Kidney epithelial cell (primary cell): ENCODE results near the gene SIX3. TPM values are rescaled to one million over a fixed set of nuclear protein-coding genes. Genes with fewer than 3 reads are reported as not detected.

Experiments
- DNase-seq: peaks from one replicate; pipeline ENCODE4 v3.0.0-alpha.2; 2010; ENCODE audit warnings: low read depth
- H3K27me3 ChIP-seq: 2 replicates; pipeline ENCODE4 v1.6.0; 2011; ENCODE audit warnings: low read length; ENCODE audit not compliant: control insufficient read depth, insufficient read depth
- H3K36me3 ChIP-seq: 2 replicates; pipeline ENCODE4 v1.5.1; 2011; ENCODE audit warnings: low read length; ENCODE audit not compliant: control insufficient read depth, insufficient read depth
- H3K4me3 ChIP-seq: 2 replicates; pipeline ENCODE4 v1.5.1; 2011; ENCODE audit warnings: low read depth, mild to moderate bottlenecking, control low read depth, low read length
- total RNA-seq: library from RNA; depleted of rRNA; stranded (reverse); fragments of >200 nt; gene quantifications from 2 replicates; pipeline ENCODE4 v1.2.3, GENCODE V29; 2015
- TF ChIP-seq, protein P1 (sequence below): IDR thresholded peaks from 2 replicates; pipeline ENCODE4 v1.5.1; 2011; ENCODE audit warnings: mild to moderate bottlenecking, moderate library complexity, low read length, control low read depth, inconsistent platforms; ENCODE audit not compliant: insufficient read depth, poor library complexity, severe bottlenecking

Gene SIX3
- total RNA-seq, 1 donor from 2014 or later: not detected

DNA sequence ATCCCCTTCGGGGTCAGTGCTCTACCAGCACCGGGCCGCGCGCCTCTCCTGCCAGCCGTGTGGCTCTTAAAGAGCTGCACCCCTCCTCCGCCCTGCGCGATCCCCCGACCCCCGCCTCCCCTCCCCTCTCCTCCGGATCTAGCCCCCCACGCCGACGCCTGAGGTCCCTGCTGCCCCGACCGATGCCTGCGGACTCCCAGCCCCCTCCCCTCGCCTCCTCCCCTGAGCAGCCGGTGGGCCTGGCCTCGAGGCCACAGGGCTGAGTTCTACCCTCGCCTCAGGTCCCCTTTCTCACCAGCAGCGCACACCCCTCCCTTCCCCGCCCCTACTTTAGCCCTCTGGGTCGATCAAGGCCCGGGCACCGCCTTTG lies 5.8 kb upstream of the SIX3 start:
- no peak overlapping the region for H3K4me3 ChIP-seq
- no peaks in the 10 kb centered on the region for H3K36me3 ChIP-seq
- TF ChIP-seq, protein P1, sequence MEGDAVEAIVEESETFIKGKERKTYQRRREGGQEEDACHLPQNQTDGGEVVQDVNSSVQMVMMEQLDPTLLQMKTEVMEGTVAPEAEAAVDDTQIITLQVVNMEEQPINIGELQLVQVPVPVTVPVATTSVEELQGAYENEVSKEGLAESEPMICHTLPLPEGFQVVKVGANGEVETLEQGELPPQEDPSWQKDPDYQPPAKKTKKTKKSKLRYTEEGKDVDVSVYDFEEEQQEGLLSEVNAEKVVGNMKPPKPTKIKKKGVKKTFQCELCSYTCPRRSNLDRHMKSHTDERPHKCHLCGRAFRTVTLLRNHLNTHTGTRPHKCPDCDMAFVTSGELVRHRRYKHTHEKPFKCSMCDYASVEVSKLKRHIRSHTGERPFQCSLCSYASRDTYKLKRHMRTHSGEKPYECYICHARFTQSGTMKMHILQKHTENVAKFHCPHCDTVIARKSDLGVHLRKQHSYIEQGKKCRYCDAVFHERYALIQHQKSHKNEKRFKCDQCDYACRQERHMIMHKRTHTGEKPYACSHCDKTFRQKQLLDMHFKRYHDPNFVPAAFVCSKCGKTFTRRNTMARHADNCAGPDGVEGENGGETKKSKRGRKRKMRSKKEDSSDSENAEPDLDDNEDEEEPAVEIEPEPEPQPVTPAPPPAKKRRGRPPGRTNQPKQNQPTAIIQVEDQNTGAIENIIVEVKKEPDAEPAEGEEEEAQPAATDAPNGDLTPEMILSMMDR: no peak
- no peak for DNase-seq
- H3K27me3 ChIP-seq: peaks cover 98% of the 10 kb centered on the region

DNA sequence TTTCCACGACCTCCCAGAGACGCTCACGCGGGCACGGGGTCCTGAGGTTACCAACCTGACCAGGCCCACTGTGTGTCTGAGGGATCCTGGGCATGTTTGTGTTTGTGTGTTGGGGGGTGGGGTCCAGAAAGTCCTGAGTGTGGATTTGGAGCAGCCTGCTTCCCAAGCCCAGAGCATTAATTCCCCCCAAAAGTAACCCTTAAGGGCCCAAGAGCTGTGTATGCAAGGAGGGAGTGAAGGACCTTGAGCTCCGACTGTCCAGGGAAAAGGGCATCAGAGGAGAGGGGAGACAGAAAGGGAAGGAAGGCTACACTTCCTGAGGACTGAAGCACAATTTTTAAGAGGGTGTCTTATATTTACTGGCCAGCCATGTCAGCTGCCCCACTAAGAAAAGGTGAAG lies 5.2 kb upstream of the SIX3 start:
- no peak for DNase-seq
- Histone ChIP-seq H3K27me3 (peaks cover 98% of the 10 kb centered on the region), H3K36me3 (no peaks in the 10 kb centered on the region), H3K4me3 (no peak overlapping the region)
- TF ChIP-seq, protein P1: no peak

DNA sequence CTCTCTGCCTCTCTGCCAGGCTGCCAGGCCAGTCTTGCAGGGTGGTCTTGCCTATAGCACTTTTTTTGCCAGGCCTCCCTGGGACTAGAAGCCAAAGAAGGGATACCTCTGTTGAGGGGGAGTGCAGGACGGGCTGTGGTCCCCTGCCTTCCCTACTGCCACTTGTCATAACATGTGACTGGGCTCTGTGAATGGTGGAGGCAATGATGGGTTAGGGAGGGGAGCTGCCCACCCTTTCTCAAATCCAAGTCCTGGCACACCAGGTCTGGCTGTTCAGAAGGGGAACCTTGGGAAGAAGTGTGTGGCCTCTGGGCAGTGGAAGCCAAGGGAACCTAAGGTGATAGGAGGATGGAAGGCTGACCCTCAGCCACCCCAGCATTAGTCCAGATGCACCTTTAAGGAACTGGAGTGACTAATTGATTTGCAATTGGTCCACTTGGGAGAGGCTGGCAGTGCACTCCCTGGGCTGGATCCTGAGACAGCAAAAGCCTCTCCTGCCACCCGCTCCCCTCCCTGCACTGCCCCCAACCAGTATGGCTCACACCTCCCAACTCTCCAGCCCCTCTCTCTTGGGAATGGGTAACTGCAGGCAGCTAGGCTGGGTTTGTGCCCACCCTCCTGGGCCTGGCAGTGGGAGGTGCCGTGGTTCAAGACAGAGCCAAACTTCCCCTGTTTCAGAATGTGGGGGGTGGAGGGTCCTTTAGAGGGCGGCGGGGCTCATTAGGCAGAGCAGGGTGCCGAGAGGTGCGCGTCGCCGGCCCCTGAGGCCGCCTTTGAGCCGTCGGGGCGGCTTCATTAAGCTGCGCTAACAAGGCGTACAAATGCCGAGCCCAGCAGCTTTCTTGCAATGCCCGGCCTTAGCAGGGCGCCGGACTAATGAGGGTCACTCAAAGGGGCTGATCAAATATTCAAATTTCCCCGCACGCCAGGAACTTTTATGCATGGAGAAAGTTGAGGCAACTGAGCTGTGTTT lies 4.5 kb upstream of the SIX3 start:
- peaks cover 98% of the 10 kb centered on the region for H3K27me3 ChIP-seq
- DNase-seq: no peak
- TF ChIP-seq, protein P1: no peak
- no peak overlapping the region for H3K4me3 ChIP-seq
- no peaks in the 10 kb centered on the region for H3K36me3 ChIP-seq

DNA sequence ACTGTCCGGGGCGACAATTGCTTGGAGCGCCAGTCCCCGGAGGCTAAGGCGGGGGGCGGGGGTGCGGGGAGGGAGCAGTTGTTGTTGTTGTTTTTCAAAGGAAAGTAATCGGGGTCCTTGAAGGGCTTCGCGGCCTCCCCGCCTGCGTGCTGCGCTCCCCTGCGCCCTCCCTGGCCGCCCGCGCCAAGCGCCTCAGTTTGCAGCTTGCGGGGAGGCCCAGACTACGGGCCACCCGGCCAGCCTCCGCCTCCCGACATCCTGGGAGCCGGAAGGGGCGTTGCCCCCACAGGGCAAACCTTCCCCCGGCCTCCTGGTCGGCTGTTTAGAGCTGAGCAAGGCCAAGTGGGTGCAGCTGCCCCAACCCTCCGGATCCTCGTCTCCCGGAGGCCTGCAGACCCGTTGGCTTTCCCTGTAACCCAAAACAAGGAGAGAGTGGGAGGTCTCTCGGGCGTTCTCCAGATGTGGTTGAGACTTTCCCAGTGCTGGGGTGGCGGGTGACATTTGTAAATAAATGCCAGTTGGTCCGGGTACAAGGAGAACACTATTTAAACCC lies 3.7 kb upstream of the SIX3 start:
- no peak overlapping the region for H3K4me3 ChIP-seq
- peaks cover 98% of the 10 kb centered on the region for H3K27me3 ChIP-seq

DNA sequence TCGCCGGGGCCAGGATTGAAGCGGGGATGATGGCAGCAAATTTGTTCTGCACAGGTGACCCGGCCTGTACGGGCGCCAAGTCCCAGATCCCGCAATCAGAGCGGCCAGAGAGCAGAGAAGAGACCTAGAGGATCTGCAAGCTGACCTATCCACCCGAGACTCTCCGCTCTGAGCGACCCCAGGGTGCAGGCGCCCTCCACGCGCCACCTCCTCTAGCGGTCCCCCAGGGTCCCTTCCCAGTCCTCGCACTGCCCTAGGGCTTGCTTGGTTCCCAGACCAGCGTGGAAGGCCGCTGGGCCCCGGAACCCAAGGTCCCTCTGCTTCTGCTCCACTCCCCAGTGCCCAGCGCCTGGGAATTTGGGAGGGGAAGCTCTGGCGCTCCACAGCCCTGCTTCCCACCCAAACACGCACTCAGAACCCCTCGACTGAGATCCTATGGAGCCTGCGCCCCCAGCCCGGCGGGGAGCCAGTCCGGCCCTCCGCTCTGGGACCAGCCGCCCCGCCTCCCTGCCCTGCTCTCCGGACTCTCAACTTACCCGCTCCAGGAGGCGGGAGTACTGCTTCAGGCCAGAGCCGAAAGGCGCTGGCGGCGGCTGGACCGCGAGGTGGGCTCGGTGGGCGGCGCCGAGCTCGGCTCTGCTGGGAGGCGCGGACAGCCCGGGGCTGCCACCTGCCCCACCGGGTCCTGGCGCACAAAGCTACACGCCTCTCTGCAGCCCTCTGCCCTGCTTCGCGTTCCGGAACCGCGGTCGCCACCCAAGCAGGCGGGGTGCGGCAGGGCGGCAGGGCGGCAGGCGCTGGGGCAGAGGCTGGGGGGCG lies 3.0 kb upstream of the SIX3 start:
- DNase-seq: no peak
- TF ChIP-seq, protein P1: no peak
- Histone ChIP-seq H3K4me3 (no peak overlapping the region), H3K36me3 (no peaks in the 10 kb centered on the region), H3K27me3 (peaks cover 98% of the 10 kb centered on the region)

More for the DNA sequence above, 3.7 kb upstream of the SIX3 start:
- TF ChIP-seq, protein P1: no peak
- no peak for DNase-seq
- no peaks in the 10 kb centered on the region for H3K36me3 ChIP-seq
